Sigmoid colon (tissue), 7 donors: ENCODE data around the gene DIS3L2. TPM values are rescaled to one million over a fixed set of nuclear protein-coding genes. Genes with fewer than 3 reads are reported as not detected.
"Not testable (repeated sequence)": the region's sequence is repeated elsewhere in the genome, so short reads cannot be mapped to it uniquely, and the experiment has no call there.

Experiments
- DNase-seq: peaks from one replicate; pipeline ENCODE4 v3.0.0-alpha.2; 2019
- H3K27ac ChIP-seq, 4 donors: fragments of 200-600 bp; sonication (generic); one replicate each; pipeline ENCODE4 v1.5.1; 2016 to 2019; ENCODE audit warnings: mild to moderate bottlenecking in 1 of 4
- H3K27me3 ChIP-seq, 3 donors: fragments of 200-600 bp; sonication (generic); one replicate each; pipeline ENCODE4 v1.5.1; 2019; ENCODE audit warnings: mild to moderate bottlenecking in 1 of 3
- H3K36me3 ChIP-seq, 4 donors: fragments of 200-600 bp; sonication (generic); one replicate each; pipeline ENCODE4 v1.5.1; 2016 to 2019
- H3K4me1 ChIP-seq, 4 donors: fragments of 200-600 bp; sonication (generic); one replicate each; pipeline ENCODE4 v1.5.1; 2017 to 2019
- H3K4me3 ChIP-seq, 4 donors: fragments of 200-600 bp; sonication (generic); one replicate each; pipeline ENCODE4 v1.5.1; 2017 to 2019; ENCODE audit warnings: mild to moderate bottlenecking in 2 of 4, moderate library complexity in 1 of 4
- H3K9me3 ChIP-seq, 4 donors: fragments of 200-600 bp in 3 of 4; sonication (generic) in 3 of 4; one replicate each; pipeline versions ENCODE4 v1.5.1 to v1.6.1; 2013 to 2019
- CTCF ChIP-seq, 4 experiments: fragments of 450-650 bp in 3 of 4; fragments of 200-600 bp in 1 of 4; IDR thresholded peaks; one replicate each; pipeline ENCODE4 v1.5.1; 2016 to 2019; ENCODE audit warnings: antibody characterized with exemption in 4 of 4, mild to moderate bottlenecking in 3 of 4, moderate library complexity in 2 of 4
- EP300 ChIP-seq, 4 donors: sonication (generic); formaldehyde crosslinking; IDR thresholded peaks; one replicate each; pipeline ENCODE4 v1.6.1; 2017; ENCODE audit warnings: antibody characterized with exemption in 4 of 4
- POLR2A ChIP-seq, 2 donors: fragments of 450-650 bp; IDR thresholded peaks; one replicate each; pipeline ENCODE4 v1.6.1; 2016; ENCODE audit warnings: antibody characterized with exemption in 2 of 2, mild to moderate bottlenecking in 2 of 2, moderate library complexity in 2 of 2
- POLR2AphosphoS5 ChIP-seq, 4 donors: sonication (generic); formaldehyde crosslinking; IDR thresholded peaks; one replicate each; pipeline ENCODE4 v1.6.1; 2017; ENCODE audit warnings: antibody characterized with exemption in 4 of 4
- WGBS, 2 donors: extraction: QIAGEN DNeasy Blood & Tissue Kit; methylation state at CpG; one replicate each; pipeline ENCODE4 v1.1.7; 2013; 5-methylcytosine and 5-hydroxymethylcytosine counted together
- intact Hi-C: fragments of 100-400 bp; cut with DNase I; formaldehyde crosslinking; loops from one replicate; pipeline ENCODE4 v1.15.1; 2023
- polyA plus RNA-seq, 3 donors: library from polyadenylated mRNA; stranded (reverse); fragments of 200-250 nt; gene quantifications; one replicate each; pipeline ENCODE4 v1.2.3, GENCODE V29; 2013
- total RNA-seq, 4 donors: library from RNA; depleted of rRNA; stranded (reverse); fragments of >200 nt; gene quantifications; one replicate each; pipeline ENCODE4 v1.1.0, GENCODE V29; 2016
- donor health status: healthy with polysubstance abuse.
- donor health status: Bipolar disorder and iron deficiency.
- donor health status: healthy.

Gene DIS3L2
- total and polyA plus RNA-seq, 7 donors, result 8.8 to 37.9 (median 22.5) TPM

GRCh38 chr2:232365621-232366321, 404.3 kb downstream of the DIS3L2 start:
- H3K4me3 ChIP-seq, result no peak overlapping the region
- H3K36me3 ChIP-seq, result no peaks in the 10 kb centered on the region
- H3K27ac ChIP-seq, result no peak overlapping the region
- H3K4me1 ChIP-seq, result peaks cover 0 to 6% (median 0%) of the 10 kb centered on the region in 4 donors
- H3K9me3 ChIP-seq, result no peaks in the 10 kb centered on the region
- intact Hi-C loops, result no loop called here
- no peak for TF ChIP-seq POLR2AphosphoS5 (IDR thresholded peaks at IDR 0.05)
- no peak for TF ChIP-seq POLR2A (IDR thresholded peaks at IDR 0.05)
- TF ChIP-seq EP300 (IDR thresholded peaks at IDR 0.05), result no peak
- no peak for TF ChIP-seq CTCF (IDR thresholded peaks at IDR 0.05)
- peak; percentile 51 for DNase-seq
- 67 to 74% methylated on average over 20 of the region's 20 CpGs for WGBS, 2 donors
- H3K27me3 ChIP-seq, result peaks cover 0 to 4% (median 0%) of the 10 kb centered on the region in 3 donors

- intact Hi-C loops, H3K27me3 ChIP-seq, H3K4me3 ChIP-seq, H3K36me3 ChIP-seq, H3K4me1 ChIP-seq, H3K27ac ChIP-seq, H3K9me3 ChIP-seq: not testable (repeated sequence)
- 92 to 94% methylated on average over 21 of the region's 23 CpGs for whole genome bisulfite sequencing, 2 donors
- peak; percentile 22 for DNase-seq
These were observed 404.9 kb downstream of the DIS3L2 start for GRCh38 chr2:232366461-232366860.

GRCh38 chr2:232367016-232367415, 405.5 kb downstream of the DIS3L2 start:
- Histone ChIP-seq H3K4me3 (no peak overlapping the region), H3K9me3 (no peaks in the 10 kb centered on the region), H3K4me1 (peaks cover 0 to 6% (median 0%) of the 10 kb centered on the region in 4 donors), H3K36me3 (no peaks in the 10 kb centered on the region), H3K27me3 (peaks cover 0 to 4% (median 0%) of the 10 kb centered on the region in 3 donors), H3K27ac (no peak overlapping the region)
- no peak for TF ChIP-seq CTCF (IDR thresholded peaks at IDR 0.05)
- no peak for TF ChIP-seq POLR2A (IDR thresholded peaks at IDR 0.05)
- TF ChIP-seq POLR2AphosphoS5 (IDR thresholded peaks at IDR 0.05), result no peak
- no peak for TF ChIP-seq EP300 (IDR thresholded peaks at IDR 0.05)
- peak; percentile 24 for DNase-seq
- 71 to 89% methylated on average over 7 of the region's 7 CpGs for WGBS, 2 donors
- intact Hi-C loops, result no loop called here

- peaks cover 0 to 6% (median 0%) of the 10 kb centered on the region in 4 donors for H3K4me1 ChIP-seq
- no peaks in the 10 kb centered on the region for H3K36me3 ChIP-seq
- intact Hi-C loops, result no loop called here
- no peaks in the 10 kb centered on the region for H3K9me3 ChIP-seq
- H3K27ac ChIP-seq, result no peak overlapping the region
- H3K4me3 ChIP-seq, result no peak overlapping the region
- H3K27me3 ChIP-seq, result peaks cover 0 to 4% (median 0%) of the 10 kb centered on the region in 3 donors
- TF ChIP-seq POLR2AphosphoS5 (IDR thresholded peaks at IDR 0.05) (no peak), POLR2A (IDR thresholded peaks at IDR 0.05) (no peak), EP300 (IDR thresholded peaks at IDR 0.05) (no peak), CTCF (IDR thresholded peaks at IDR 0.05) (no peak)
- DNase-seq, result peak; percentile 60
- 77 to 87% methylated on average over 13 of the region's 13 CpGs for WGBS, 2 donors
These were observed 406.2 kb downstream of the DIS3L2 start for GRCh38 chr2:232367591-232368233.

GRCh38 chr2:232368311-232368731, 406.8 kb downstream of the DIS3L2 start:
- Histone ChIP-seq H3K27ac (no peak overlapping the region), H3K4me3 (no peak overlapping the region), H3K4me1 (peaks cover 0 to 6% (median 0%) of the 10 kb centered on the region in 4 donors), H3K36me3 (no peaks in the 10 kb centered on the region), H3K9me3 (no peaks in the 10 kb centered on the region), H3K27me3 (peaks cover 0 to 4% (median 0%) of the 10 kb centered on the region in 3 donors)
- intact Hi-C loops, result no loop called here
- peak; percentile 53 for DNase-seq
- WGBS, 2 donors, result 88 to 91% methylated on average over 15 of the region's 15 CpGs
- no peak for TF ChIP-seq POLR2AphosphoS5 (IDR thresholded peaks at IDR 0.05)
